OCI-LY3 (cell line): ENCODE results near the gene DLX5.

Experiments used
- H2AFZ ChIP-seq: fragments of 200-600, 300-600 bp; shearing (Covaris generic); 2 replicates; pipeline ENCODE4 v1.6.0; 2014; ENCODE audit warnings: antibody characterized with exemption, low read depth, low read length
- H3K27ac ChIP-seq: fragments of 200-600, 300-600 bp; sonication (generic); 2 replicates; pipeline ENCODE4 v1.5.1; 2014; ENCODE audit warnings: mild to moderate bottlenecking, low read length, moderate library complexity, mixed read lengths
- H3K27me3 ChIP-seq: fragments of 200-600, 300-600 bp; sonication (generic); 2 replicates; pipeline ENCODE4 v1.6.1; 2014; ENCODE audit warnings: low read depth, low read length, mixed read lengths
- H3K36me3 ChIP-seq: fragments of 200-600, 300-600 bp; sonication (generic); replicated peaks from 2 replicates; pipeline ENCODE3; 2014; ENCODE audit warnings: low read depth, low read length, mixed read lengths
- H3K4me1 ChIP-seq: fragments of 300-600, 200-600 bp; sonication (generic); 2 replicates; pipeline ENCODE4 v1.6.1; 2014; ENCODE audit warnings: low read length, mixed read lengths
- H3K4me2 ChIP-seq: fragments of 200-600, 300-600 bp; sonication (generic); 2 replicates; pipeline ENCODE4 v1.6.1; 2014; ENCODE audit warnings: low read length, mixed read lengths
- H3K4me3 ChIP-seq: fragments of 300-600, 200-600 bp; sonication (generic); 2 replicates; pipeline ENCODE4 v1.5.1; 2014; ENCODE audit warnings: antibody characterized with exemption, mild to moderate bottlenecking, low read length, moderate library complexity
- H3K79me2 ChIP-seq: fragments of 300-600, 200-600 bp; shearing (Covaris generic); 2 replicates; pipeline ENCODE4 v1.6.1; 2014; ENCODE audit warnings: mild to moderate bottlenecking, low read length, mixed read lengths
- H3K9ac ChIP-seq: fragments of 300-600, 200-600 bp; shearing (Covaris generic); 2 replicates; pipeline ENCODE4 v1.6.0; 2014; ENCODE audit warnings: mild to moderate bottlenecking, low read length, moderate library complexity
- H3K9me3 ChIP-seq: fragments of 200-600, 300-600 bp; shearing (Covaris generic); 2 replicates; pipeline ENCODE4 v1.6.1; 2014; ENCODE audit warnings: low read length, mixed read lengths; ENCODE audit not compliant: insufficient read depth
- H4K20me1 ChIP-seq: fragments of 200-600, 300-600 bp; sonication (generic); 2 replicates; pipeline ENCODE4 v1.6.1; 2016; ENCODE audit warnings: low read length, mixed read lengths; ENCODE audit not compliant: insufficient read depth
- EZH2phosphoT487 ChIP-seq: fragments of 200-600 bp; shearing (Covaris generic); IDR thresholded peaks from 2 replicates; pipeline ENCODE4 v1.6.1; 2018; ENCODE audit warnings: antibody characterized with exemption, mixed run types, low read depth
- TF ChIP-seq, protein P1 (sequence below): fragments of 200-600, 300-600 bp; sonication (generic); IDR thresholded peaks from 2 replicates; pipeline ENCODE4 v1.5.1; 2014; ENCODE audit warnings: antibody characterized with exemption, low read length, low read depth

The DLX5 gene

DNA sequence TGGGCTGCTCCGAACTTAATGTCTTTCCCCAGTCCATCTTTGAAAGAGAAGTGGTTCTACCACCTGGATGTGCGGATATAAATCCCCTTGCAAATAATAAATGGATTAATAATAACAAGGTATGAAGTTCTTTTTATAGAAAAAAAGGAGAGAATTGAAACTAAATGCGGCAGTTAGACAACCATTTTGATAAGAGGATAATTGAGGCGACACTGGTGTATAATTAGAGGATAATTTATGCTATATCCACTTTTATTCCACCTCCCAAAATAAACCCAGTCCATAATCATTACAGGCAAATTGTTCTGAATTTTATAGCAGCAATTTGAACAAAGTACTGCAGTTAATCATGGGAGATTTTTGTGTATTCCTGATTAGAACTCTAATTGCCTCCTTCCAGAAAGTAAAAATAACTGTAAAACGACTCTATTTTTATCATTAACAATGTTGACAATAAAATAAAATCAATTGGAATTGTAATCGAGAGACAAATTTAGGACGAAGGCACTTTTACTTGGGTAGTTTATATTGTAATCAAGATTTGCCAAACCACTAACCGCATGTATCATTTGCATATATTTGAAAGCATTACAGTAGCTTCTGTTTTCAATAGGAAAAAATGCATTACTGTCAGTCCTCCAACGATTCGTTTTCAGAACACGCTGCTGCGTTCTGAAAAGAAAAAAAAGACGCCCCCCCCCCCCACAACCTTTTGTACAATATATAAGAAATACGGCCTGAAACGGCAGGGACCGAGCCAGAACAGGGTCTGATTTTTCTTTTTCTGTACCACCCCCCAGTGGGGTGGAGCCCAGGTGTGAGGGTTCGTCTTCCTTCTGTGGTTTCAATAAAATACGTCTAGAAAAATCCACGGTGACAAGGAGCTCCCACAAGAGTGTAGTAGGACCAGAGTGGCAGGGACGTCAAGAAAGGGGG lies 20.1 kb downstream of the DLX5 start:
- H3K27me3 ChIP-seq: peaks cover 4% of the 10 kb centered on the region; the same call in 1 of the 2 replicates
- H3K36me3 ChIP-seq: no peaks in the 10 kb centered on the region
- H4K20me1 ChIP-seq: no peaks in the 10 kb centered on the region
- H3K9me3 ChIP-seq: no peaks in the 10 kb centered on the region
- H3K4me1 ChIP-seq: no peaks in the 10 kb centered on the region
- H3K79me2 ChIP-seq: no peaks in the 10 kb centered on the region
- TF ChIP-seq EZH2phosphoT487: no peak
- TF ChIP-seq, protein P1, sequence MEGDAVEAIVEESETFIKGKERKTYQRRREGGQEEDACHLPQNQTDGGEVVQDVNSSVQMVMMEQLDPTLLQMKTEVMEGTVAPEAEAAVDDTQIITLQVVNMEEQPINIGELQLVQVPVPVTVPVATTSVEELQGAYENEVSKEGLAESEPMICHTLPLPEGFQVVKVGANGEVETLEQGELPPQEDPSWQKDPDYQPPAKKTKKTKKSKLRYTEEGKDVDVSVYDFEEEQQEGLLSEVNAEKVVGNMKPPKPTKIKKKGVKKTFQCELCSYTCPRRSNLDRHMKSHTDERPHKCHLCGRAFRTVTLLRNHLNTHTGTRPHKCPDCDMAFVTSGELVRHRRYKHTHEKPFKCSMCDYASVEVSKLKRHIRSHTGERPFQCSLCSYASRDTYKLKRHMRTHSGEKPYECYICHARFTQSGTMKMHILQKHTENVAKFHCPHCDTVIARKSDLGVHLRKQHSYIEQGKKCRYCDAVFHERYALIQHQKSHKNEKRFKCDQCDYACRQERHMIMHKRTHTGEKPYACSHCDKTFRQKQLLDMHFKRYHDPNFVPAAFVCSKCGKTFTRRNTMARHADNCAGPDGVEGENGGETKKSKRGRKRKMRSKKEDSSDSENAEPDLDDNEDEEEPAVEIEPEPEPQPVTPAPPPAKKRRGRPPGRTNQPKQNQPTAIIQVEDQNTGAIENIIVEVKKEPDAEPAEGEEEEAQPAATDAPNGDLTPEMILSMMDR: no peak
- H2AFZ ChIP-seq: no peak overlapping the region
- no peak overlapping the region for H3K9ac ChIP-seq
- no peak overlapping the region for H3K4me3 ChIP-seq
- no peak overlapping the region for H3K27ac ChIP-seq
- H3K4me2 ChIP-seq: no peak overlapping the region

DNA sequence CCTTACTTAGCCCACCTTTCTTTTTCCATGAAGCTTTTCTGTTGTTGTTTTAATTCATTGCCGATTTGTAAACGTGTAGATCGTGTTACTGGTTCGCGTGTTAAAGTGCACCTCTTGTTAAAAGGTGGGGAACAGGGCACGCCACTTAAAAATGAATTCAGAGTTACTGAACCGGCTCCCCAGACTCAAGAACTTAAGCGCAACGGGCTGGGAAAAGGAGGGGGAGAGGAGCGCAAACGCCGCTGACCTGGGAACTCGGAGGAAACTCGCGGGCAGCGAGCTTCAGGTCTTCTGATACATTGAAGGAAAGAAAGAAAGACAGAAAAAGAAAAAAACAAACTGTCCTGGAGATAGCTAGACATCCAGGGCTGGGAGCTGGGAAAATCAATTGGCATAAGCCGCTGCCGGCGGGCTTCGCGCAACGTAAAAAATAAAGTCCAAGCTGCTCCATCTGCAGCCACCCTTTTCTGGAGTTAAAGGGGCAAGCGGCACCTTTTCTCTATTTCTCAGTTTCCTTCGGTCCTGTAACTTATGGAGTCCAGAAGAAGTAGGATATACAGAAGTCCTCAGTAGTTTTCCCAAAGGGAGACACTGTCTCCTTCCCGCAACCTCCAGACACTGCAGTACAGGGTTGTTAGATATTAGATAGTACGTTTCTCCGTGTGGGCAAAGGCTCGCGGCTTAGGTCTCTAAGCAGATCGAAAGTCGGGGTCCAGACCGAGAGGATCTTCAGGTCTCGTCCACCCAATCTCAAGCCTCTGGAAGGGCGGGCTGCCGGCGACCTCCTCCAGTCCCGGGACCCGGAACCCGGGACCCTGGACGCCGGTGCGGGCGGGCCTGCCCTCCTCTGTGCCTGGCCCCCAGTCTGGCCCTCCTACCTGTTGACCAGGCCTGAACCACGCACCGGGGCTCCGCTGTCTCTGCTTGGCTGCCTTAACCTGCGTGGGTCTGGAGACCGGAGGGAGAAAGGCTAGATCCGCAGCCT lies 21.1 kb downstream of the DLX5 start:
- H2AFZ ChIP-seq: no peak overlapping the region
- H3K4me3 ChIP-seq: no peak overlapping the region
- H3K79me2 ChIP-seq: no peaks in the 10 kb centered on the region
- no peak for TF ChIP-seq EZH2phosphoT487
- TF ChIP-seq, protein P1: no peak
- no peaks in the 10 kb centered on the region for H4K20me1 ChIP-seq
- no peak overlapping the region for H3K27ac ChIP-seq
- H3K9me3 ChIP-seq: no peaks in the 10 kb centered on the region
- no peaks in the 10 kb centered on the region for H3K4me1 ChIP-seq
- no peak overlapping the region for H3K9ac ChIP-seq
- no peak overlapping the region for H3K4me2 ChIP-seq
- peaks cover 4% of the 10 kb centered on the region; the same call in 1 of the 2 replicates for H3K27me3 ChIP-seq
- no peaks in the 10 kb centered on the region for H3K36me3 ChIP-seq

DNA sequence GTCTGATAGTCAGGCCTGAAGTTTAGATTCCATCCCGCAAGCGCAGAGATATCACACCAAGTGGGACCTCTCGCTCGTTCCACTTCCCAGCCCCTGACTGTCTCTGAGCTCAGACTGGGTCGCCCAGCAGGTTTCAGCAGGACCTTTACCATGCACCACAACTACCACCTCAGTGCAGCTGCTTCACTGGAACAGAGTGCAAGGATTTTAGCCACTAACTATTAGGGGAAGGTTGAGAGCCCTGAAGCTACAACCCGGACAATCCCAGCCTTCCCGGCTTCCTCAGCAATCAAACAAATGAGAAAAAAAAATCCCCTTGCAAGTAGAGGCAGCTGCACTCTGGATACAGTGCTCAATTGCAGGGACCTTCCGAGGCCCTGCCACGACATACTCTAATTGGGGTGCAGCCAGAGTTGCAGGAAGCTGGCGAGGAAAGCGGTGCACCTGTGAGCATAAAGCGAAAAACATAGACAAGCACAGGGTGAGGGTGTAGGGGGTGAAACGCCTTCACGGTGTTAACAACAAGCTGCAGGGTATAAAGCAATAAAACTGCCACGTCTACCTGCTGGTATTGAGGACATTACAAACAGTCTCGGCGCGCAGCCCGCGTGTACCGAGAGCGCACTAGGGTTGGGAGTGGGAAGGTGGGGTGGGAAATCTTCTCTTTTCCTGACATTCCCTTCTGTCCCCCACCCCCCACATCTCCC lies 21.9 kb downstream of the DLX5 start:
- Histone ChIP-seq H3K4me1 (no peaks in the 10 kb centered on the region), H3K27me3 (peaks cover 4% of the 10 kb centered on the region; the same call in 1 of the 2 replicates)

More for the DNA sequence above, 21.9 kb downstream of the DLX5 start:
- H3K4me2 ChIP-seq: no peak overlapping the region
- H3K9me3 ChIP-seq: no peaks in the 10 kb centered on the region
- H3K79me2 ChIP-seq: no peaks in the 10 kb centered on the region
- H4K20me1 ChIP-seq: no peaks in the 10 kb centered on the region
- TF ChIP-seq EZH2phosphoT487: no peak
- TF ChIP-seq, protein P1: no peak
- no peaks in the 10 kb centered on the region for H3K36me3 ChIP-seq
- H2AFZ ChIP-seq: no peak overlapping the region
- H3K27ac ChIP-seq: no peak overlapping the region
- H3K9ac ChIP-seq: no peak overlapping the region
- no peak overlapping the region for H3K4me3 ChIP-seq
